H1 (cell line): Measurements from ENCODE around the gene GDE1. TPM values are rescaled to one million over a fixed set of nuclear protein-coding genes. Genes with fewer than 3 reads are reported as not detected.
A peak's percentile ranks its signal among the peaks of the same experiment; 100 is the strongest.

Experiments used
- CTCF ChIA-PET: fragments of 300-600 bp; sonication (Branson Sonifier 250); formaldehyde crosslinking; loops from one replicate; lab custom pipeline; 2021; ENCODE audit not compliant: partially characterized antibody; lab: Charles Lee
- POLR2A ChIA-PET: fragments of 300-600 bp; sonication (Branson Sonifier 250); formaldehyde crosslinking; loops from one replicate; lab custom pipeline; 2021; ENCODE audit warnings: inconsistent platforms; ENCODE audit not compliant: partially characterized antibody; lab: Charles Lee
- DNase-seq, 2 experiments: peaks; one replicate each; pipeline versions ENCODE4 v3.0.0 to v3.0.0-alpha.2; 2010 to 2022; ENCODE audit warnings: low spot score in 2 of 2, low read depth in 1 of 2, mixed read lengths in 1 of 2
- FAIRE-seq: peaks from 2 replicates; lab custom pipeline; 2011; peaks lifted over from hg19 to GRCh38; lab: Jason Lieb, UNC
- H2AFZ ChIP-seq: 2 replicates; pipeline ENCODE4 v1.8.1; 2012; ENCODE audit warnings: low read length, inconsistent platforms
- H2AK5ac ChIP-seq: 2 replicates; pipeline ENCODE4 v1.6.1; 2013; ENCODE audit warnings: low read depth, low read length
- H2BK120ac ChIP-seq: replicated peaks from 2 replicates; pipeline ENCODE3; 2013; ENCODE audit warnings: low read depth, low read length, inconsistent platforms
- H2BK12ac ChIP-seq: 2 replicates; pipeline ENCODE4 v1.6.1; 2013; ENCODE audit warnings: low read depth, low read length
- H2BK15ac ChIP-seq: 2 replicates; pipeline ENCODE4 v1.6.1; 2013; ENCODE audit warnings: low read length
- H2BK20ac ChIP-seq: 2 replicates; pipeline ENCODE4 v1.6.1; 2013; ENCODE audit warnings: low read length
- H2BK5ac ChIP-seq: 2 replicates; pipeline ENCODE4 v1.6.1; 2013; ENCODE audit warnings: low read depth, low read length
- H3K14ac ChIP-seq: 2 replicates; pipeline ENCODE4 v1.6.1; 2013; ENCODE audit warnings: inconsistent platforms; ENCODE audit not compliant: insufficient read length
- H3K18ac ChIP-seq: 2 replicates; pipeline ENCODE4 v1.6.1; 2013; ENCODE audit warnings: low read length; ENCODE audit errors: extremely low read depth
- H3K23ac ChIP-seq: 2 replicates; pipeline ENCODE4 v1.6.1; 2013; ENCODE audit warnings: inconsistent platforms; ENCODE audit not compliant: insufficient read length
- H3K23me2 ChIP-seq: 2 replicates; pipeline ENCODE4 v1.6.1; 2013; ENCODE audit warnings: low read depth, low read length
- H3K27ac ChIP-seq: 2 replicates; pipeline ENCODE4 v1.6.1; 2011; ENCODE audit warnings: low read depth, low read length, inconsistent platforms
- H3K27me3 ChIP-seq, 4 experiments: replicated peaks in 1 of 4; 1 replicate in 1 of 4; 2 replicates in 3 of 4; pipeline versions ENCODE4 v1.6.1 to v1.8.1; 2011 to 2013; ENCODE audit warnings: low read length in 3 of 4, mild to moderate bottlenecking in 3 of 4, inconsistent platforms in 2 of 4, mixed read lengths in 2 of 4, moderate library complexity in 1 of 4; ENCODE audit not compliant: control insufficient read depth in 3 of 4, insufficient read depth in 3 of 4; ENCODE audit errors: extremely low read depth in 1 of 4
- H3K36me3 ChIP-seq, 4 experiments: 2 replicates each; pipeline versions ENCODE4 v1.6.1 to v1.8.1; 2011 to 2013; ENCODE audit warnings: mild to moderate bottlenecking in 4 of 4, low read length in 3 of 4, moderate library complexity in 2 of 4, control low read depth in 1 of 4, inconsistent platforms in 1 of 4; ENCODE audit not compliant: insufficient read depth in 4 of 4, control insufficient read depth in 2 of 4
- H3K4ac ChIP-seq: replicated peaks from 2 replicates; pipeline ENCODE3; 2013; ENCODE audit warnings: low read length, low read depth, mixed read lengths, inconsistent platforms; ENCODE audit not compliant: insufficient read length
- H3K4me1 ChIP-seq, 4 experiments: replicated peaks in 1 of 4; 1 replicate in 1 of 4; 2 replicates in 3 of 4; pipeline versions ENCODE4 v1.6.1 to v1.8.1; 2011 to 2013; ENCODE audit warnings: low read length in 3 of 4, inconsistent platforms in 2 of 4, mixed read lengths in 1 of 4; ENCODE audit not compliant: insufficient read depth in 4 of 4, control insufficient read depth in 3 of 4
- H3K4me2 ChIP-seq, 2 experiments: 2 replicates each; pipeline versions ENCODE4 v1.6.1 to v1.8.1; 2011 to 2013; ENCODE audit warnings: low read depth in 2 of 2, low read length in 2 of 2, control low read depth in 1 of 2, inconsistent platforms in 1 of 2, mild to moderate bottlenecking in 1 of 2; ENCODE audit not compliant: insufficient read depth in 1 of 2
- H3K4me3 ChIP-seq, 4 experiments: fragments of 200-600, 300-600 bp in 1 of 4; sonication (generic), shearing (Covaris generic), sonication (Bioruptor Twin) in 1 of 4; 2 replicates each; pipeline versions ENCODE4 v1.5.1 to v1.8.1; 2011 to 2016; ENCODE audit warnings: low read length in 4 of 4, low read depth in 3 of 4, control low read depth in 2 of 4, inconsistent platforms in 2 of 4, mild to moderate bottlenecking in 2 of 4, mixed read lengths in 1 of 4, moderate library complexity in 1 of 4; ENCODE audit not compliant: insufficient read depth in 2 of 4; ENCODE audit errors: extremely low read depth in 1 of 4
- H3K56ac ChIP-seq: replicated peaks from 2 replicates; pipeline ENCODE3; 2013; ENCODE audit warnings: low read depth, mild to moderate bottlenecking, mixed read lengths, low read length, inconsistent platforms; ENCODE audit not compliant: insufficient read length
- H3K79me1 ChIP-seq: 2 replicates; pipeline ENCODE4 v1.6.1; 2013; ENCODE audit warnings: low read depth, low read length, control low read depth
- H3K79me2 ChIP-seq, 2 experiments: 2 replicates each; pipeline versions ENCODE4 v1.6.1 to v1.8.1; 2012 to 2013; ENCODE audit warnings: low read length in 2 of 2, mild to moderate bottlenecking in 2 of 2, inconsistent platforms in 1 of 2; ENCODE audit not compliant: insufficient read depth in 2 of 2, control insufficient read depth in 1 of 2
- H3K9ac ChIP-seq, 4 experiments: replicated peaks in 1 of 4; 1 replicate in 1 of 4; 2 replicates in 3 of 4; pipeline versions ENCODE4 v1.6.1 to v1.8.1; 2011 to 2013; ENCODE audit warnings: low read depth in 3 of 4, low read length in 3 of 4, control low read depth in 2 of 4, mild to moderate bottlenecking in 2 of 4, moderate library complexity in 2 of 4, inconsistent platforms in 1 of 4; ENCODE audit errors: extremely low read depth in 1 of 4
- H3K9me3 ChIP-seq, 2 experiments: 2 replicates each; pipeline versions ENCODE4 v1.6.1 to v1.8.1; 2012 to 2013; ENCODE audit warnings: mild to moderate bottlenecking in 2 of 2, moderate library complexity in 2 of 2, control low read depth in 1 of 2, inconsistent platforms in 1 of 2, low read depth in 1 of 2, low read length in 1 of 2, mixed read lengths in 1 of 2; ENCODE audit not compliant: insufficient read depth in 2 of 2
- H4K20me1 ChIP-seq, 2 experiments: replicated peaks in 1 of 2; 2 replicates each; pipeline versions ENCODE3 to v1.8.1; 2011 to 2013; ENCODE audit warnings: inconsistent platforms in 2 of 2, low read length in 2 of 2, mild to moderate bottlenecking in 1 of 2; ENCODE audit not compliant: insufficient read depth in 2 of 2, control insufficient read depth in 1 of 2
- H4K5ac ChIP-seq: 2 replicates; pipeline ENCODE4 v1.6.1; 2013; ENCODE audit warnings: low read length, low read depth, mixed read lengths, inconsistent platforms; ENCODE audit not compliant: insufficient read length
- H4K8ac ChIP-seq: 2 replicates; pipeline ENCODE4 v1.8.0; 2013; ENCODE audit warnings: mild to moderate bottlenecking, moderate library complexity, low read length, inconsistent platforms; ENCODE audit not compliant: insufficient read depth; ENCODE audit errors: extremely low read depth
- H4K91ac ChIP-seq: replicated peaks from 2 replicates; pipeline ENCODE3; 2013; ENCODE audit warnings: low read length, mixed read lengths, inconsistent platforms; ENCODE audit not compliant: insufficient read length
- BACH1 ChIP-seq: IDR thresholded peaks from 2 replicates; pipeline ENCODE4 v1.6.1; 2012; ENCODE audit warnings: low read length, improper control_type of control experiment
- BCL11A ChIP-seq, 2 experiments: IDR thresholded peaks; one replicate each; pipeline ENCODE4 v1.6.1; 2011; ENCODE audit warnings: low read depth in 2 of 2, low read length in 2 of 2, mild to moderate bottlenecking in 2 of 2
- BRCA1 ChIP-seq: IDR thresholded peaks from 2 replicates; pipeline ENCODE4 v1.6.1; 2012; ENCODE audit warnings: low read depth, low read length, improper control_type of control experiment
- EP300 ChIP-seq, 2 experiments: IDR thresholded peaks; 1 replicate in 1 of 2; 2 replicates in 1 of 2; pipeline ENCODE4 v1.6.1; 2011 to 2012; ENCODE audit warnings: low read depth in 2 of 2, low read length in 2 of 2, mild to moderate bottlenecking in 2 of 2, borderline replicate concordance in 1 of 2, inconsistent platforms in 1 of 2, moderate library complexity in 1 of 2
- GABPA ChIP-seq: IDR thresholded peaks from 2 replicates; pipeline ENCODE4 v1.6.1; 2011; ENCODE audit warnings: mild to moderate bottlenecking, low read length, moderate library complexity, borderline replicate concordance; ENCODE audit not compliant: insufficient read depth
- JUN ChIP-seq: IDR thresholded peaks from 2 replicates; pipeline ENCODE4 v1.6.1; 2011; ENCODE audit warnings: low read depth, mild to moderate bottlenecking, improper control_type of control experiment, low read length
- KDM1A ChIP-seq: fragments of 200-600, 300-600 bp; sonication (generic); IDR thresholded peaks from 2 replicates; pipeline ENCODE4 v1.7.1; 2016; ENCODE audit warnings: mild to moderate bottlenecking, low read length, borderline replicate concordance
- SAP30 ChIP-seq: fragments of 300-600 bp; sonication (generic); IDR thresholded peaks from 2 replicates; pipeline ENCODE4 v1.7.1; 2012; ENCODE audit warnings: low read length, moderate library complexity, mild to moderate bottlenecking, inconsistent platforms; ENCODE audit not compliant: insufficient read depth, insufficient replicate concordance
- SIN3A ChIP-seq, 2 experiments: IDR thresholded peaks in 1 of 2; conservative IDR thresholded peaks in 1 of 2; 2 replicates each; pipeline ENCODE4 v1.6.1; 2011 to 2012; ENCODE audit warnings: low read length in 2 of 2, improper control_type of control experiment in 1 of 2, low read depth in 1 of 2, mild to moderate bottlenecking in 1 of 2
- TAF1 ChIP-seq: IDR thresholded peaks from 2 replicates; pipeline ENCODE4 v1.6.1; 2011; ENCODE audit warnings: mild to moderate bottlenecking, low read depth, low read length
- WGBS, 2 experiments: shearing (Covaris generic) in 1 of 2; methylation state at CpG; one replicate each; pipeline versions ENCODE4 v1.1.6 to v1.1.7; 2013 to 2015; ENCODE audit warnings: low lambda C conversion rate in 2 of 2, mixed read lengths in 2 of 2, inconsistent platforms in 1 of 2, low coverage in 1 of 2, missing lambda C conversion rate in 1 of 2; ENCODE audit not compliant: insufficient replicate concordance in 2 of 2, insufficient coverage in 1 of 2, insufficient read length in 1 of 2; ENCODE audit errors: extremely low coverage in 1 of 2, missing lambda C conversion rate in 1 of 2; 5-methylcytosine and 5-hydroxymethylcytosine counted together
- polyA plus RNA-seq, 7 experiments: library from polyadenylated mRNA; depleted of rRNA in 3 of 7; stranded (reverse) in 5 of 7; unstranded in 2 of 7; fragments of >200 nt in 5 of 7; fragments of 200-250 nt in 2 of 7; gene quantifications; 1 replicate in 5 of 7; 2 replicates in 1 of 7; 4 replicates in 1 of 7; pipeline versions ENCODE4 v1.2.1 to v1.2.3, GENCODE V29; 2011 to 2013; ENCODE audit warnings: missing spikeins in 2 of 7, mixed read lengths in 2 of 7
- total RNA-seq: library from RNA; stranded (reverse); fragmentation: NEBNext Ultra II Directional; extraction: Animal tissue kit (Norgen Biotek cat#: 25700); gene quantifications from 2 replicates; pipeline ENCODE4 v1.2.1, GENCODE V29; 2021

Gene GDE1
- total and polyA plus RNA-seq, 2 of the 8 experiments (the other 6 are each of a cell fraction or from before 2014, with no cell fraction given) = 29.2 to 70.8 TPM

DNA sequence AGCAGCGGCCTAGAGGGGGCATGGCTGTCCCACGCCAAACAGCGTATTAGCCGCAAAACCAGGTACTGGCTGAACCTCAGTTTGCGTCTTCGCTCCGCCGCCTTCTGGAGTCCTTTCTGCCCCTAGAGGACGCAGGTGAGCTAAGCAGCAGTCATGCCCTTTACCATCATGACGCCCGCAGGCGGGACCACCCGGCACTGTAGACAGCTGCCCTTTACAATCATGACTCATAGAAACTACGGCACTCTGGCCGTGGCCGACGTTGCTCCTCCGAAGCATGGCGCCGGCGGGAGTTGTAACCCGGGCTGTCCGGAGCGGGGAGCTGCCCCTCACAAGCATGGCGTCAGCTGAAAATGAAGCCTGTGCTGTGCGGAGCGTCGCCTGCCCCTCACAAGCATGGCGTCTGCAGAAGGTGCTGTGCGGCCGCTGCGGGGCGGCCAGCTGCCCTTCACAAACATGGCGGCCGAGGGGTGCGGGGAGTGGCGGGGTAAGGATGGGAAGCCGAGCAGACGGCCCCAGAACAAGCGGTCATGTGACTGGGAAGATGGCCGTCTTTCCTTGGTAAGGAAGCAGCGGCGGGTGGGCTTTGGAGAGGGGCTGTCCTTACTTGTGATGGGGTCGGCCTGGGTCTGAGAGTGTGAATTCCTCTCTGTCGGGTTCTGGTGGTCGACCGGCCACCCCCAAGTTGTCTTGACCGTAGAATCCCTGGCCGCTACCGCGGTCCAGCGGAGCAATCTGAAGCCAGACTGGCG lies 33.5 kb upstream of the GDE1 start, which contains the start of gene VPS35L:
VPS35L (plus strand) TSS at position 518 of the 752 bp plus-strand sequence; CDS start at position 545, 27 bp downstream.
- 2% methylated on average over 51 of the region's 53 CpGs; no CpG with 5 or more reads in 1 of the 2 experiments for WGBS, 2 experiments
- Histone ChIP-seq H3K18ac (peak within 1 kb of the TSS; percentile 95), H4K20me1 (no peaks in the 10 kb centered on the region), H3K4ac (no peak within 1 kb of the TSS), H4K5ac (peak within 1 kb of the TSS; percentile 61), H3K14ac (no peak within 1 kb of the TSS), H3K23me2 (peaks cover 3% of the 10 kb centered on the region; the same call in 1 of the 2 replicates), H3K27ac (peak within 1 kb of the TSS; percentile 96), H4K91ac (peak within 1 kb of the TSS; percentile 57), H2BK20ac (no peak within 1 kb of the TSS), H3K36me3 (peaks cover 0 to 6% (median under 1%) of the 10 kb centered on the region in 4 experiments; a peak in 3 of 8 replicates), H3K23ac (no peak within 1 kb of the TSS), H3K4me1 (peaks cover 0 to 6% (median 3%) of the 10 kb centered on the region in 4 experiments; a peak in 4 of 7 replicates), H2AFZ (peak within 1 kb of the TSS; percentile 86), H3K4me3 (peak within 1 kb of the TSS; percentile 84 to 97 (median 91)), H3K9me3 (no peaks in the 10 kb centered on the region), H2BK15ac (0 out of 2 replicates have a peak within 1 kb of the TSS, but pooled peaks have one; percentile 10), H3K79me1 (no peaks in the 10 kb centered on the region), H2BK5ac (peak within 1 kb of the TSS; percentile 86), H3K56ac (peak within 1 kb of the TSS; percentile 43), H2BK12ac (peak within 1 kb of the TSS; percentile 90; the same call in 1 of the 2 replicates), H2AK5ac (no peak within 1 kb of the TSS; the same call in 1 of the 2 replicates), H4K8ac (peak within 1 kb of the TSS; percentile 98), H3K79me2 (peaks cover 0 to 4% of the 10 kb centered on the region in 2 experiments; a peak in 1 of 4 replicates), H3K9ac (peak within 1 kb of the TSS; percentile 89 to 96 (median 94)), H3K4me2 (peak within 1 kb of the TSS; percentile 74 to 98), H2BK120ac (no peak within 1 kb of the TSS), H3K27me3 (no peaks in the 10 kb centered on the region)
- POLR2A ChIA-PET = interaction anchor here (0.6 to 3.1 kb wide), 25 partner anchors 8 to 831 kb away, joined by 3 to 31 read pairs (median 4); partner anchors contain the start of genes CCP110, GDE1, IQCK and KNOP1
- CTCF ChIA-PET = interaction anchor here (0.7 to 2.3 kb wide), 15 partner anchors 8 to 829 kb away, joined by 3 to 17 read pairs (median 3); no protein-coding TSS in a partner anchor
- FAIRE-seq = peak; percentile 58
- peak; percentile 97 to 99 for DNase-seq
- TF ChIP-seq JUN (peak; percentile 66; the same call in 1 of the 2 replicates), GABPA (0 out of 2 replicates have a peak, but pooled peaks have one; percentile 16), TAF1 (peak; percentile 86), SIN3A (conservative IDR thresholded peaks at IDR 0.05 in 1 of 2, IDR thresholded peaks at IDR 0.05 in 1 of 2; ENCODE audit: low read depth in 1 of 2, low read length in 2 of 2) (peak in 1 of 2 experiments; percentile 93; a peak in 3 of 4 replicates), SAP30 (peak; percentile 69), BCL11A (IDR thresholded peaks at IDR 0.05; ENCODE audit: low read depth in 2 of 2, low read length in 2 of 2) (no peak), KDM1A (no peak), EP300 (IDR thresholded peaks at IDR 0.05; ENCODE audit: borderline replicate concordance in 1 of 2, low read depth in 2 of 2, low read length in 2 of 2) (no peak; a peak in 1 of 3 replicates), BACH1 (peak; percentile 84), BRCA1 (no peak; the same call in 1 of the 2 replicates)
